WTC11 (cell line): Measurements from ENCODE around the gene TRIM50. TPM values are rescaled to one million over a fixed set of nuclear protein-coding genes. Genes with fewer than 3 reads are reported as not detected.

Experiments
- CBFB ChIP-seq: sonication (generic); formaldehyde crosslinking; IDR thresholded peaks from 2 replicates; pipeline ENCODE4 v1.8.1; 2022; ENCODE audit warnings: mild to moderate bottlenecking, low read depth, missing genetic modification reagents
- CTCF ChIP-seq: fragments of 200-600 bp; IDR thresholded peaks from 2 replicates; pipeline ENCODE4 v1.8.0; 2022; ENCODE audit warnings: antibody characterized with exemption
- E2F1 ChIP-seq: sonication (generic); formaldehyde crosslinking; IDR thresholded peaks from 2 replicates; pipeline ENCODE4 v1.8.0; 2022; ENCODE audit warnings: mild to moderate bottlenecking, missing genetic modification reagents
- JAZF1 ChIP-seq: fragments of 250-450 bp; sonication (Bioruptor Pico); IDR thresholded peaks from 2 replicates; pipeline ENCODE4 v1.9.0; 2021; ENCODE audit warnings: moderate library complexity, mild to moderate bottlenecking, inconsistent platforms
- PRRX2 ChIP-seq: fragments of 250-450 bp; sonication (Bioruptor Pico); IDR thresholded peaks from 2 replicates; pipeline ENCODE4 v1.8.0; 2021; ENCODE audit warnings: mild to moderate bottlenecking
- USF2 ChIP-seq: sonication (generic); formaldehyde crosslinking; IDR thresholded peaks from 2 replicates; pipeline ENCODE4 v1.8.1; 2023; ENCODE audit warnings: mild to moderate bottlenecking, missing genetic modification reagents, moderate library complexity
- ZNF532 ChIP-seq: fragments of 250-450 bp; sonication (Bioruptor Pico); IDR thresholded peaks from 2 replicates; pipeline ENCODE4 v1.9.0; 2021; ENCODE audit warnings: mild to moderate bottlenecking, borderline replicate concordance
- ZSCAN18 ChIP-seq: fragments of 250-450 bp; sonication (Bioruptor Pico); IDR thresholded peaks from 2 replicates; pipeline ENCODE4 v2.1.2; 2022; ENCODE audit warnings: mild to moderate bottlenecking, moderate library complexity
- total RNA-seq: library from RNA; stranded (reverse); gene quantifications from 3 replicates; pipeline ENCODE4 v1.2.3, GENCODE V29; 2021
- TF ChIP-seq, protein P1 (sequence below): fragments of 250-450 bp; sonication (Bioruptor Pico); IDR thresholded peaks from 2 replicates; pipeline ENCODE4 v1.9.0; 2021; ENCODE audit warnings: mild to moderate bottlenecking
- TF ChIP-seq, protein P2 (sequence below): fragments of 250-450 bp; sonication (Bioruptor Pico); IDR thresholded peaks from 2 replicates; pipeline ENCODE4 v1.8.0; 2021; ENCODE audit warnings: mild to moderate bottlenecking
- TF ChIP-seq, protein P3 (sequence below): sonication (generic); formaldehyde crosslinking; IDR thresholded peaks from 2 replicates; pipeline ENCODE4 v1.8.1; 2023; ENCODE audit warnings: mild to moderate bottlenecking, missing genetic modification reagents, moderate library complexity
- TF ChIP-seq, protein P4 (sequence below): sonication (generic); formaldehyde crosslinking; IDR thresholded peaks from 2 replicates; pipeline ENCODE4 v1.8.1; 2022; ENCODE audit warnings: low read depth, mild to moderate bottlenecking, moderate library complexity, missing genetic modification reagents, borderline replicate concordance
- TF ChIP-seq, protein P5 (sequence below): sonication (generic); formaldehyde crosslinking; IDR thresholded peaks from 2 replicates; pipeline ENCODE4 v1.8.0; 2022; ENCODE audit warnings: mild to moderate bottlenecking, missing genetic modification reagents

TRIM50 gene
- total RNA-seq, 1 experiment from 2014 or later: 0.15 TPM

DNA sequence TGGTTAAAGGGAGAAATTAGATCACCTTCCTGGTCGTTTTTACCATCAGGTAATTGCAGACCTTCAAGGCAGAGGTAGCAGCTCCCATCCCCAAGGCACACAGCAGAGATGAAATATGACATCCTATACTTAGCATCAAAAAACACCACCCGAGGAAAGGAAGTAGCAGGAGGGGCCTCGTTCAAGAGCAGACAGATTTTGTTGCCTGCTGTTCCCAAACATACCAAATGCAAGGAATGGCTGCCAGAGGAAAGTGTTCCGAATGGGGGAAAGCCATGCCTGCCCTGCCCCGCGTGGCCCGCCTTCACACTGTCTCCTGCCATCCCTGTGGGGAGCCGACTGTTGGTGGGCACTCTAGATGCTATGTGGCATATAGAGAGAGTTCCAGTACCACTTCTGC lies 18.1 kb upstream of the TRIM50 start (continued):
- no peak for TF ChIP-seq E2F1
- TF ChIP-seq, protein P1, sequence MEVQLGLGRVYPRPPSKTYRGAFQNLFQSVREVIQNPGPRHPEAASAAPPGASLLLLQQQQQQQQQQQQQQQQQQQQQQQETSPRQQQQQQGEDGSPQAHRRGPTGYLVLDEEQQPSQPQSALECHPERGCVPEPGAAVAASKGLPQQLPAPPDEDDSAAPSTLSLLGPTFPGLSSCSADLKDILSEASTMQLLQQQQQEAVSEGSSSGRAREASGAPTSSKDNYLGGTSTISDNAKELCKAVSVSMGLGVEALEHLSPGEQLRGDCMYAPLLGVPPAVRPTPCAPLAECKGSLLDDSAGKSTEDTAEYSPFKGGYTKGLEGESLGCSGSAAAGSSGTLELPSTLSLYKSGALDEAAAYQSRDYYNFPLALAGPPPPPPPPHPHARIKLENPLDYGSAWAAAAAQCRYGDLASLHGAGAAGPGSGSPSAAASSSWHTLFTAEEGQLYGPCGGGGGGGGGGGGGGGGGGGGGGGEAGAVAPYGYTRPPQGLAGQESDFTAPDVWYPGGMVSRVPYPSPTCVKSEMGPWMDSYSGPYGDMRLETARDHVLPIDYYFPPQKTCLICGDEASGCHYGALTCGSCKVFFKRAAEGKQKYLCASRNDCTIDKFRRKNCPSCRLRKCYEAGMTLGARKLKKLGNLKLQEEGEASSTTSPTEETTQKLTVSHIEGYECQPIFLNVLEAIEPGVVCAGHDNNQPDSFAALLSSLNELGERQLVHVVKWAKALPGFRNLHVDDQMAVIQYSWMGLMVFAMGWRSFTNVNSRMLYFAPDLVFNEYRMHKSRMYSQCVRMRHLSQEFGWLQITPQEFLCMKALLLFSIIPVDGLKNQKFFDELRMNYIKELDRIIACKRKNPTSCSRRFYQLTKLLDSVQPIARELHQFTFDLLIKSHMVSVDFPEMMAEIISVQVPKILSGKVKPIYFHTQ: no peak
- TF ChIP-seq USF2 (CRISPR knock-in tag): no peak
- no peak for TF ChIP-seq PRRX2
- TF ChIP-seq, protein P2, sequence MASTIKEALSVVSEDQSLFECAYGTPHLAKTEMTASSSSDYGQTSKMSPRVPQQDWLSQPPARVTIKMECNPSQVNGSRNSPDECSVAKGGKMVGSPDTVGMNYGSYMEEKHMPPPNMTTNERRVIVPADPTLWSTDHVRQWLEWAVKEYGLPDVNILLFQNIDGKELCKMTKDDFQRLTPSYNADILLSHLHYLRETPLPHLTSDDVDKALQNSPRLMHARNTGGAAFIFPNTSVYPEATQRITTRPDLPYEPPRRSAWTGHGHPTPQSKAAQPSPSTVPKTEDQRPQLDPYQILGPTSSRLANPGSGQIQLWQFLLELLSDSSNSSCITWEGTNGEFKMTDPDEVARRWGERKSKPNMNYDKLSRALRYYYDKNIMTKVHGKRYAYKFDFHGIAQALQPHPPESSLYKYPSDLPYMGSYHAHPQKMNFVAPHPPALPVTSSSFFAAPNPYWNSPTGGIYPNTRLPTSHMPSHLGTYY (CRISPR knock-in tag): no peak
- TF ChIP-seq JAZF1 (CRISPR knock-in tag): no peak
- TF ChIP-seq, protein P3, sequence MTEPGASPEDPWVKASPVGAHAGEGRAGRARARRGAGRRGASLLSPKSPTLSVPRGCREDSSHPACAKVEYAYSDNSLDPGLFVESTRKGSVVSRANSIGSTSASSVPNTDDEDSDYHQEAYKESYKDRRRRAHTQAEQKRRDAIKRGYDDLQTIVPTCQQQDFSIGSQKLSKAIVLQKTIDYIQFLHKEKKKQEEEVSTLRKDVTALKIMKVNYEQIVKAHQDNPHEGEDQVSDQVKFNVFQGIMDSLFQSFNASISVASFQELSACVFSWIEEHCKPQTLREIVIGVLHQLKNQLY (CRISPR knock-in tag): no peak
- no peak for TF ChIP-seq ZNF532 (CRISPR knock-in tag)
- TF ChIP-seq, protein P4, sequence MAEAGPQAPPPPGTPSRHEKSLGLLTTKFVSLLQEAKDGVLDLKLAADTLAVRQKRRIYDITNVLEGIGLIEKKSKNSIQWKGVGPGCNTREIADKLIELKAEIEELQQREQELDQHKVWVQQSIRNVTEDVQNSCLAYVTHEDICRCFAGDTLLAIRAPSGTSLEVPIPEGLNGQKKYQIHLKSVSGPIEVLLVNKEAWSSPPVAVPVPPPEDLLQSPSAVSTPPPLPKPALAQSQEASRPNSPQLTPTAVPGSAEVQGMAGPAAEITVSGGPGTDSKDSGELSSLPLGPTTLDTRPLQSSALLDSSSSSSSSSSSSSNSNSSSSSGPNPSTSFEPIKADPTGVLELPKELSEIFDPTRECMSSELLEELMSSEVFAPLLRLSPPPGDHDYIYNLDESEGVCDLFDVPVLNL: no peak
- TF ChIP-seq CBFB: no peak
- TF ChIP-seq, protein P5, sequence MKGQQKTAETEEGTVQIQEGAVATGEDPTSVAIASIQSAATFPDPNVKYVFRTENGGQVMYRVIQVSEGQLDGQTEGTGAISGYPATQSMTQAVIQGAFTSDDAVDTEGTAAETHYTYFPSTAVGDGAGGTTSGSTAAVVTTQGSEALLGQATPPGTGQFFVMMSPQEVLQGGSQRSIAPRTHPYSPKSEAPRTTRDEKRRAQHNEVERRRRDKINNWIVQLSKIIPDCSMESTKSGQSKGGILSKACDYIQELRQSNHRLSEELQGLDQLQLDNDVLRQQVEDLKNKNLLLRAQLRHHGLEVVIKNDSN: no peak
- no peak for TF ChIP-seq ZSCAN18
- no peak for TF ChIP-seq CTCF
